Progenitor cell of endocrine pancreas (in vitro differentiated cells): ENCODE results near the gene STK32C. TPM values are rescaled to one million over a fixed set of nuclear protein-coding genes. Genes with fewer than 3 reads are reported as not detected.

Experiments
- DNase-seq: peaks from one replicate; pipeline ENCODE4 v3.0.0; 2021; ENCODE audit warnings: low spot score; ENCODE audit not compliant: unreplicated experiment
- H3K27ac Mint-ChIP-seq: 2 replicates; pipeline ENCODE4 v1.8.0; 2021; ENCODE audit warnings: mild to moderate bottlenecking, moderate library complexity, mixed read lengths
- H3K27me3 Mint-ChIP-seq: 2 replicates; pipeline ENCODE4 v1.8.0; 2021; ENCODE audit warnings: mixed read lengths
- H3K36me3 Mint-ChIP-seq: 2 replicates; pipeline ENCODE4 v1.8.0; 2022; ENCODE audit warnings: mixed read lengths; ENCODE audit not compliant: insufficient read depth
- H3K4me1 Mint-ChIP-seq: 2 replicates; pipeline ENCODE4 v1.8.0; 2021; ENCODE audit warnings: low read depth, mixed read lengths
- H3K4me3 Mint-ChIP-seq: 2 replicates; pipeline ENCODE4 v1.8.0; 2021; ENCODE audit warnings: low read depth, mild to moderate bottlenecking, moderate library complexity, mixed read lengths
- H3K9me3 Mint-ChIP-seq: 2 replicates; pipeline ENCODE4 v1.8.0; 2021; ENCODE audit warnings: low read depth, mixed read lengths
- CTCF ChIP-seq: fragments of 200-600 bp; sonication (generic); IDR thresholded peaks from one replicate; pipeline ENCODE4 v1.5.0; 2021; ENCODE audit warnings: antibody characterized with exemption, mild to moderate bottlenecking; ENCODE audit not compliant: unreplicated experiment
- total RNA-seq: library from RNA; stranded (reverse); gene quantifications from 2 replicates; pipeline ENCODE4 v1.2.1, GENCODE V29; 2021

STK32C gene
- total RNA-seq, 1 donor from 2014 or later: 10.0 TPM

GRCh38 chr10:132196178-132197113 is 111.3 kb downstream of the STK32C start:
- H3K4me1 Mint-ChIP-seq: no peaks in the 10 kb centered on the region
- H3K27me3 Mint-ChIP-seq: no peaks in the 10 kb centered on the region
- H3K36me3 Mint-ChIP-seq: peaks cover 3% of the 10 kb centered on the region
- H3K27ac Mint-ChIP-seq: no peak overlapping the region
- H3K4me3 Mint-ChIP-seq: no peak overlapping the region
- TF ChIP-seq CTCF: no peak
- no peak for DNase-seq
- no peaks in the 10 kb centered on the region for H3K9me3 Mint-ChIP-seq

- no peak for DNase-seq
- H3K27me3 Mint-ChIP-seq: no peaks in the 10 kb centered on the region
- H3K4me1 Mint-ChIP-seq: no peaks in the 10 kb centered on the region
- H3K27ac Mint-ChIP-seq: no peak overlapping the region
- no peak for TF ChIP-seq CTCF
- H3K36me3 Mint-ChIP-seq: peaks cover 7% of the 10 kb centered on the region
- H3K4me3 Mint-ChIP-seq: no peak overlapping the region
- H3K9me3 Mint-ChIP-seq: no peaks in the 10 kb centered on the region
Observed at GRCh38 chr10:132195366-132196075, 112.2 kb downstream of the STK32C start.

GRCh38 chr10:132194726-132195125 is 113.0 kb downstream of the STK32C start:
- H3K9me3 Mint-ChIP-seq: no peaks in the 10 kb centered on the region
- no peaks in the 10 kb centered on the region for H3K4me1 Mint-ChIP-seq
- H3K4me3 Mint-ChIP-seq: no peak overlapping the region
- DNase-seq: no peak
- TF ChIP-seq CTCF: no peak
- H3K36me3 Mint-ChIP-seq: peaks cover 13% of the 10 kb centered on the region
- no peaks in the 10 kb centered on the region for H3K27me3 Mint-ChIP-seq
- H3K27ac Mint-ChIP-seq: no peak overlapping the region

GRCh38 chr10:132193907-132194552 is 113.7 kb downstream of the STK32C start:
- Mint-ChIP-seq H3K4me3 (no peak overlapping the region), H3K27me3 (peaks cover 7% of the 10 kb centered on the region), H3K9me3 (no peaks in the 10 kb centered on the region), H3K27ac (no peak overlapping the region), H3K4me1 (no peaks in the 10 kb centered on the region), H3K36me3 (peaks cover 15% of the 10 kb centered on the region)
- DNase-seq: no peak
- no peak for TF ChIP-seq CTCF
